H9 (cell line): Measurements from ENCODE around the gene FANCG. TPM values are rescaled to one million over a fixed set of nuclear protein-coding genes. Genes with fewer than 3 reads are reported as not detected.

Source experiments
- DNase-seq: peaks from one replicate; pipeline ENCODE4 v3.0.0-alpha.2; 2017
- H2AFZ ChIP-seq: one replicate; pipeline ENCODE4 v1.6.1; 2013; ENCODE audit warnings: mild to moderate bottlenecking, low read length, control low read depth, moderate library complexity
- H2AK5ac ChIP-seq: 2 replicates; pipeline ENCODE4 v1.6.1; 2013; ENCODE audit warnings: low read length, control low read depth, mixed read lengths; ENCODE audit not compliant: insufficient read length
- H2BK120ac ChIP-seq: one replicate; pipeline ENCODE4 v1.6.1; 2013; ENCODE audit warnings: low read depth, mild to moderate bottlenecking, low read length, control low read depth, inconsistent platforms; ENCODE audit not compliant: poor library complexity, severe bottlenecking
- H2BK12ac ChIP-seq: 2 replicates; pipeline ENCODE4 v1.6.1; 2013; ENCODE audit warnings: low read length, control low read depth, mixed read lengths, low read depth; ENCODE audit not compliant: insufficient read length
- H2BK15ac ChIP-seq: 2 replicates; pipeline ENCODE4 v1.6.1; 2013; ENCODE audit warnings: low read depth, low read length, control low read depth
- H2BK20ac ChIP-seq: one replicate; pipeline ENCODE4 v1.6.1; 2013; ENCODE audit warnings: low read depth, mild to moderate bottlenecking, low read length, control low read depth, inconsistent platforms; ENCODE audit not compliant: poor library complexity, severe bottlenecking
- H2BK5ac ChIP-seq: 2 replicates; pipeline ENCODE4 v1.6.1; 2013; ENCODE audit warnings: low read length, control low read depth, mixed read lengths; ENCODE audit not compliant: insufficient read length
- H3K14ac ChIP-seq: 2 replicates; pipeline ENCODE4 v1.6.1; 2013; ENCODE audit warnings: low read length, control low read depth; ENCODE audit not compliant: insufficient read depth
- H3K18ac ChIP-seq: 2 replicates; pipeline ENCODE4 v1.6.1; 2013; ENCODE audit warnings: low read depth, mild to moderate bottlenecking, mixed read lengths, low read length, control low read depth; ENCODE audit not compliant: insufficient read length
- H3K23ac ChIP-seq: 2 replicates; pipeline ENCODE4 v1.6.1; 2013; ENCODE audit warnings: low read length, control low read depth, mixed read lengths, low read depth; ENCODE audit not compliant: insufficient read length
- H3K23me2 ChIP-seq: 2 replicates; pipeline ENCODE4 v1.6.1; 2013; ENCODE audit warnings: low read depth, mild to moderate bottlenecking, mixed read lengths, low read length, control low read depth; ENCODE audit not compliant: insufficient read length, poor library complexity, severe bottlenecking
- H3K27ac ChIP-seq: 2 replicates; pipeline ENCODE4 v1.5.1; 2013; ENCODE audit warnings: low read length, control low read depth, mixed read lengths, low read depth; ENCODE audit not compliant: insufficient read length
- H3K27me3 ChIP-seq: 2 replicates; pipeline ENCODE4 v1.6.1; 2013; ENCODE audit warnings: low read length, control low read depth, inconsistent platforms; ENCODE audit not compliant: insufficient read depth
- H3K4ac ChIP-seq: 2 replicates; pipeline ENCODE4 v1.6.1; 2013; ENCODE audit warnings: low read depth, mild to moderate bottlenecking, control low read depth, inconsistent platforms, low read length, moderate library complexity
- H3K4me1 ChIP-seq: 2 replicates; pipeline ENCODE4 v1.6.1; 2013; ENCODE audit warnings: low read length, control low read depth, inconsistent platforms; ENCODE audit not compliant: insufficient read depth
- H3K4me2 ChIP-seq: 2 replicates; pipeline ENCODE4 v1.6.1; 2013; ENCODE audit warnings: low read length, control low read depth, mixed read lengths; ENCODE audit not compliant: insufficient read length, insufficient read depth
- H3K56ac ChIP-seq: 2 replicates; pipeline ENCODE4 v1.6.1; 2013; ENCODE audit warnings: low read depth, mild to moderate bottlenecking, mixed read lengths, low read length, control low read depth; ENCODE audit not compliant: insufficient read length
- H3K79me1 ChIP-seq: 2 replicates; pipeline ENCODE4 v1.6.1; 2013; ENCODE audit warnings: low read depth, mild to moderate bottlenecking, moderate library complexity, low read length, control low read depth, inconsistent platforms; ENCODE audit not compliant: insufficient read depth, poor library complexity, severe bottlenecking
- H3K79me2 ChIP-seq: 2 replicates; pipeline ENCODE4 v1.6.1; 2013; ENCODE audit warnings: low read length, control low read depth, inconsistent platforms; ENCODE audit not compliant: insufficient read depth
- H3K9ac ChIP-seq: 2 replicates; pipeline ENCODE4 v1.6.1; 2013; ENCODE audit warnings: low read length, control low read depth, mixed read lengths; ENCODE audit not compliant: insufficient read length; ENCODE audit errors: extremely low read depth
- H3K9me3 ChIP-seq: one replicate; pipeline ENCODE4 v1.6.1; 2013; ENCODE audit warnings: low read depth, low read length, inconsistent platforms; ENCODE audit not compliant: control insufficient read depth
- H3T11ph ChIP-seq: one replicate; pipeline ENCODE4 v1.6.1; 2013; ENCODE audit warnings: mild to moderate bottlenecking, low read length, control low read depth, inconsistent platforms
- H4K20me1 ChIP-seq: one replicate; pipeline ENCODE4 v1.6.1; 2013; ENCODE audit not compliant: control insufficient read depth, insufficient read length, insufficient read depth
- H4K5ac ChIP-seq: 2 replicates; pipeline ENCODE4 v1.6.1; 2013; ENCODE audit warnings: low read depth, mild to moderate bottlenecking, mixed read lengths, low read length, control low read depth; ENCODE audit not compliant: insufficient read length
- H4K8ac ChIP-seq: replicated peaks from 2 replicates; pipeline ENCODE4 v1.6.1; 2013; ENCODE audit warnings: low read length, control low read depth, mixed read lengths, low read depth; ENCODE audit not compliant: insufficient read length
- H4K91ac ChIP-seq: 2 replicates; pipeline ENCODE4 v1.6.1; 2013; ENCODE audit warnings: low read depth, mild to moderate bottlenecking, moderate library complexity, mixed read lengths, low read length, control low read depth; ENCODE audit not compliant: insufficient read length
- H3K27ac Mint-ChIP-seq, 3 experiments: 2 replicates in 2 of 3; 3 replicates in 1 of 3; pipeline ENCODE4 v1.8.0; 2020 to 2021; ENCODE audit warnings: mixed read lengths in 3 of 3, mild to moderate bottlenecking in 1 of 3, moderate library complexity in 1 of 3
- H3K27me3 Mint-ChIP-seq: 2 replicates; pipeline ENCODE4 v1.8.0; 2021; ENCODE audit warnings: low read depth, mild to moderate bottlenecking, moderate library complexity, mixed read lengths
- H3K36me3 Mint-ChIP-seq, 3 experiments: 2 replicates in 2 of 3; 3 replicates in 1 of 3; pipeline ENCODE4 v1.8.0; 2020 to 2021; ENCODE audit warnings: low read depth in 3 of 3, mixed read lengths in 3 of 3; ENCODE audit not compliant: insufficient read depth in 1 of 3
- H3K4me1 Mint-ChIP-seq, 2 experiments: 2 replicates each; pipeline ENCODE4 v1.8.0; 2020; ENCODE audit warnings: mixed read lengths in 2 of 2
- H3K4me3 Mint-ChIP-seq, 2 experiments: 2 replicates in 1 of 2; 3 replicates in 1 of 2; pipeline ENCODE4 v1.8.0; 2020 to 2021; ENCODE audit warnings: mild to moderate bottlenecking in 2 of 2, mixed read lengths in 2 of 2, moderate library complexity in 1 of 2
- H3K9me3 Mint-ChIP-seq, 2 experiments: 2 replicates in 1 of 2; 3 replicates in 1 of 2; pipeline ENCODE4 v1.8.0; 2020; ENCODE audit warnings: mild to moderate bottlenecking in 2 of 2, mixed read lengths in 2 of 2, moderate library complexity in 1 of 2
- WGBS: extraction: QIAGEN DNeasy Blood & Tissue Kit; methylation state at CpG from one replicate; pipeline ENCODE4 v1.1.7; 2013; ENCODE audit warnings: missing lambda C conversion rate, low lambda C conversion rate, mixed read lengths; ENCODE audit not compliant: insufficient read length; ENCODE audit errors: extremely low coverage; 5-methylcytosine and 5-hydroxymethylcytosine counted together
- total RNA-seq: library from RNA; stranded (reverse); gene quantifications from 2 replicates; pipeline ENCODE4 v1.2.1, GENCODE V29; 2021
- TF ChIP-seq, protein P1 (sequence below): fragments of 200-600 bp; sonication (generic); conservative IDR thresholded peaks from 3 replicates; pipeline ENCODE4 v1.8.0; 2021; ENCODE audit warnings: antibody characterized with exemption, mild to moderate bottlenecking

FANCG gene
- total RNA-seq, 1 experiment from 2014 or later: 86.9 TPM

DNA sequence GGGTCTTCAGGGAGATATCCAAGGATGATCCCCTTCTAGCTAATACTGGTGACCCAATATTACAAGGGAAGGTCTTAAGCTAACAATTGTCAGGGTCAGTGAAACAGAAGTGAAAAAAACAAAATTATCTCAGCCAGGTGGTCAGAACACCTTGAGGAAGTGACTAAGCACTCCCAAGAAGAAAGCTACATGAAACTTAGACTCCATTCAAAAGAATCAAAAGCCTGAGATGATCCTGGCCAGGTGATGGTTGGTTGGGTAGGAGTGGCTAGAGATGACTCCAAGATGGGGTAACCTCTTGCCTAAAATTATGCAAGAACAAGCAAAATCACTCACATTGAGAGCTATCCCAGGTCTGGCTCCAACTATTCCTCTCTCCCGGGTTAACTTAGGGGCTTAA lies 12.7 kb downstream of the FANCG start:
- H3K4me3 Mint-ChIP-seq: no peak overlapping the region
- Histone ChIP-seq H3K14ac (no peak overlapping the region), H3K23me2 (peaks cover 6% of the 10 kb centered on the region), H3K23ac (no peak overlapping the region), H3K4me2 (no peak overlapping the region), H3K9ac (no peak overlapping the region), H2AFZ (no peak overlapping the region), H2BK5ac (no peak overlapping the region), H4K5ac (no peak overlapping the region), H3K4ac (no peak overlapping the region), H4K91ac (no peak overlapping the region), H4K20me1 (no peaks in the 10 kb centered on the region), H3K9me3 (no peaks in the 10 kb centered on the region), H4K8ac (no peak overlapping the region), H3K79me2 (peaks cover 39% of the 10 kb centered on the region), H2BK20ac (no peak overlapping the region), H3K79me1 (no peaks in the 10 kb centered on the region), H3K27me3 (no peaks in the 10 kb centered on the region), H3K18ac (no peak overlapping the region), H2AK5ac (no peak overlapping the region), H3T11ph (no peak overlapping the region), H2BK15ac (no peak overlapping the region), H2BK120ac (no peak overlapping the region), H3K4me1 (no peaks in the 10 kb centered on the region), H3K27ac (no peak overlapping the region), H2BK12ac (no peak overlapping the region), H3K56ac (no peak overlapping the region)
- H3K4me1 Mint-ChIP-seq: peaks cover 15% of the 10 kb centered on the region in 2 experiments
- TF ChIP-seq, protein P1, sequence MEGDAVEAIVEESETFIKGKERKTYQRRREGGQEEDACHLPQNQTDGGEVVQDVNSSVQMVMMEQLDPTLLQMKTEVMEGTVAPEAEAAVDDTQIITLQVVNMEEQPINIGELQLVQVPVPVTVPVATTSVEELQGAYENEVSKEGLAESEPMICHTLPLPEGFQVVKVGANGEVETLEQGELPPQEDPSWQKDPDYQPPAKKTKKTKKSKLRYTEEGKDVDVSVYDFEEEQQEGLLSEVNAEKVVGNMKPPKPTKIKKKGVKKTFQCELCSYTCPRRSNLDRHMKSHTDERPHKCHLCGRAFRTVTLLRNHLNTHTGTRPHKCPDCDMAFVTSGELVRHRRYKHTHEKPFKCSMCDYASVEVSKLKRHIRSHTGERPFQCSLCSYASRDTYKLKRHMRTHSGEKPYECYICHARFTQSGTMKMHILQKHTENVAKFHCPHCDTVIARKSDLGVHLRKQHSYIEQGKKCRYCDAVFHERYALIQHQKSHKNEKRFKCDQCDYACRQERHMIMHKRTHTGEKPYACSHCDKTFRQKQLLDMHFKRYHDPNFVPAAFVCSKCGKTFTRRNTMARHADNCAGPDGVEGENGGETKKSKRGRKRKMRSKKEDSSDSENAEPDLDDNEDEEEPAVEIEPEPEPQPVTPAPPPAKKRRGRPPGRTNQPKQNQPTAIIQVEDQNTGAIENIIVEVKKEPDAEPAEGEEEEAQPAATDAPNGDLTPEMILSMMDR: no peak
- no peak overlapping the region for H3K27ac Mint-ChIP-seq
- H3K36me3 Mint-ChIP-seq: peaks cover 73 to 91% (median 84%) of the 10 kb centered on the region in 3 experiments
- H3K9me3 Mint-ChIP-seq: no peaks in the 10 kb centered on the region; a peak in 1 of 5 replicates
- DNase-seq: no peak
- WGBS: no CpG with 5 or more reads among the region's 1 CpG
- no peaks in the 10 kb centered on the region; the same call in 1 of the 2 replicates for H3K27me3 Mint-ChIP-seq
